Measurements from ENCODE around the gene ATOH8.

ATOH8 gene

GRCh38 chr2:85754313-85755095, 713 bp downstream of the ATOH8 start:
- DNase-seq (ENCODE audit: low spot score) = no peak

- DNase-seq (ENCODE audit: low spot score) = no peak
Measured at GRCh38 chr2:85755122-85756027, 1.6 kb downstream of the ATOH8 start.

GRCh38 chr2:85756195-85756594, 2.4 kb downstream of the ATOH8 start:
- no peak for DNase-seq (ENCODE audit: low spot score)

- DNase-seq (ENCODE audit: low spot score) = no peak
Measured at GRCh38 chr2:85756822-85757435, 3.1 kb downstream of the ATOH8 start.

- no peak for DNase-seq (ENCODE audit: low spot score)
Measured at GRCh38 chr2:85757860-85758259, 4.1 kb downstream of the ATOH8 start.

GRCh38 chr2:85758361-85759256, 4.8 kb downstream of the ATOH8 start:
- DNase-seq (ENCODE audit: low spot score) = no peak

- no peak for DNase-seq (ENCODE audit: low spot score)
Measured at GRCh38 chr2:85759257-85759613, 5.4 kb downstream of the ATOH8 start.

- DNase-seq (ENCODE audit: low spot score) = no peak
Measured at GRCh38 chr2:85760371-85760770, 6.6 kb downstream of the ATOH8 start.

- DNase-seq (ENCODE audit: low spot score) = no peak
Measured at GRCh38 chr2:85760872-85761271, 7.1 kb downstream of the ATOH8 start.

GRCh38 chr2:85761512-85761944, 7.7 kb downstream of the ATOH8 start:
- no peak for DNase-seq (ENCODE audit: low spot score)

GRCh38 chr2:85761946-85762345, 8.2 kb downstream of the ATOH8 start:
- DNase-seq (ENCODE audit: low spot score) = no peak

- DNase-seq (ENCODE audit: low spot score) = no peak
Measured at GRCh38 chr2:85763132-85763531, 9.3 kb downstream of the ATOH8 start.

- DNase-seq (ENCODE audit: low spot score) = no peak
Measured at GRCh38 chr2:85763831-85764230, 10.0 kb downstream of the ATOH8 start.

GRCh38 chr2:85765081-85765731, 11.4 kb downstream of the ATOH8 start:
- DNase-seq (ENCODE audit: low spot score) = no peak

GRCh38 chr2:85766229-85766628, 12.4 kb downstream of the ATOH8 start:
- no peak for DNase-seq (ENCODE audit: low spot score)

GRCh38 chr2:85767803-85768665, 14.2 kb downstream of the ATOH8 start:
- no peak for DNase-seq (ENCODE audit: low spot score)

- no peak for DNase-seq (ENCODE audit: low spot score)
Measured at GRCh38 chr2:85768713-85769112, 14.9 kb downstream of the ATOH8 start.

- DNase-seq (ENCODE audit: low spot score) = no peak
Measured at GRCh38 chr2:85769236-85769982, 15.6 kb downstream of the ATOH8 start.

GRCh38 chr2:85769983-85770362, 16.2 kb downstream of the ATOH8 start:
- DNase-seq (ENCODE audit: low spot score) = no peak
